ENCODE measurements around the gene ZBP1. TPM values are rescaled to one million over a fixed set of nuclear protein-coding genes. Genes with fewer than 3 reads are reported as not detected.

ZBP1 gene
- total RNA-seq, 4 donors from 2014 or later: 0.57 to 1.0 (median 0.88) TPM; not detected in 1

DNA sequence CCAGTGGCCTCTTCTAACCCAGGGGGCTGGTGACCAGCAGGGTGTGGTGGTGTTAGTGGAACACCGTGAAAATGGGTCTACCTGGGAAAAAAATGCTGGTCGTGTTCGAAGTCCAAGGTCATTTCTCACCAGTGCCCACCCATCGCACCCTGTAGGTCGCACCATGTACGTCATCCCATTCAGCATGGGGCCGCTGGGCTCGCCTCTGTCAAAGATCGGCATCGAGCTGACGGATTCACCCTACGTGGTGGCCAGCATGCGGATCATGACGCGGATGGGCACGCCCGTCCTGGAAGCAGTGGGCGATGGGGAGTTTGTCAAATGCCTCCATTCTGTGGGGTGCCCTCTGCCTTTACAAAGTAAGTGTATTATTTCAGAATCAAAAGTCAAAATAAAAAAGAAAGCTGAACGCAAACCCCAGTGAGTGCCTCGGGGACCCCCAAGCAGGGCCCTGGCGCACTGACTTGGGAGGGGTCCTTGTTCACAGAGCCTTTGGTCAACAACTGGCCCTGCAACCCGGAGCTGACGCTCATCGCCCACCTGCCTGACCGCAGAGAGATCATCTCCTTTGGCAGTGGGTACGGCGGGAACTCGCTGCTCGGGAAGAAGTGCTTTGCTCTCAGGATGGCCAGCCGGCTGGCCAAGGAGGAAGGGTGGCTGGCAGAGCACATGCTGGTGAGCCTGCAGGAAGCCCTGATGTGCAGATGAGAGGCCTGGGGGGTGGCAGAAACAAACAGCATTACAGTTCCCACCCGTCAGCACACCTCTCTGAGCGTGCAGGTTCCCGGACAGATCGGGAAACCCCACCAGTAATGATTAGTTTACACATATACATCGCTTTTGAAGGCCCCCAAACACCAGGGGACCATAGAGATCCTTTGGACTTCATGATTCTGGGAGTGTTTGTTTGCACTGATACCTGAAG is 57.4 kb downstream of the ZBP1 start:
- TF ChIP-seq, protein P1, sequence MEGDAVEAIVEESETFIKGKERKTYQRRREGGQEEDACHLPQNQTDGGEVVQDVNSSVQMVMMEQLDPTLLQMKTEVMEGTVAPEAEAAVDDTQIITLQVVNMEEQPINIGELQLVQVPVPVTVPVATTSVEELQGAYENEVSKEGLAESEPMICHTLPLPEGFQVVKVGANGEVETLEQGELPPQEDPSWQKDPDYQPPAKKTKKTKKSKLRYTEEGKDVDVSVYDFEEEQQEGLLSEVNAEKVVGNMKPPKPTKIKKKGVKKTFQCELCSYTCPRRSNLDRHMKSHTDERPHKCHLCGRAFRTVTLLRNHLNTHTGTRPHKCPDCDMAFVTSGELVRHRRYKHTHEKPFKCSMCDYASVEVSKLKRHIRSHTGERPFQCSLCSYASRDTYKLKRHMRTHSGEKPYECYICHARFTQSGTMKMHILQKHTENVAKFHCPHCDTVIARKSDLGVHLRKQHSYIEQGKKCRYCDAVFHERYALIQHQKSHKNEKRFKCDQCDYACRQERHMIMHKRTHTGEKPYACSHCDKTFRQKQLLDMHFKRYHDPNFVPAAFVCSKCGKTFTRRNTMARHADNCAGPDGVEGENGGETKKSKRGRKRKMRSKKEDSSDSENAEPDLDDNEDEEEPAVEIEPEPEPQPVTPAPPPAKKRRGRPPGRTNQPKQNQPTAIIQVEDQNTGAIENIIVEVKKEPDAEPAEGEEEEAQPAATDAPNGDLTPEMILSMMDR (IDR thresholded peaks at IDR 0.05; ENCODE audit: low read depth): no peak

DNA sequence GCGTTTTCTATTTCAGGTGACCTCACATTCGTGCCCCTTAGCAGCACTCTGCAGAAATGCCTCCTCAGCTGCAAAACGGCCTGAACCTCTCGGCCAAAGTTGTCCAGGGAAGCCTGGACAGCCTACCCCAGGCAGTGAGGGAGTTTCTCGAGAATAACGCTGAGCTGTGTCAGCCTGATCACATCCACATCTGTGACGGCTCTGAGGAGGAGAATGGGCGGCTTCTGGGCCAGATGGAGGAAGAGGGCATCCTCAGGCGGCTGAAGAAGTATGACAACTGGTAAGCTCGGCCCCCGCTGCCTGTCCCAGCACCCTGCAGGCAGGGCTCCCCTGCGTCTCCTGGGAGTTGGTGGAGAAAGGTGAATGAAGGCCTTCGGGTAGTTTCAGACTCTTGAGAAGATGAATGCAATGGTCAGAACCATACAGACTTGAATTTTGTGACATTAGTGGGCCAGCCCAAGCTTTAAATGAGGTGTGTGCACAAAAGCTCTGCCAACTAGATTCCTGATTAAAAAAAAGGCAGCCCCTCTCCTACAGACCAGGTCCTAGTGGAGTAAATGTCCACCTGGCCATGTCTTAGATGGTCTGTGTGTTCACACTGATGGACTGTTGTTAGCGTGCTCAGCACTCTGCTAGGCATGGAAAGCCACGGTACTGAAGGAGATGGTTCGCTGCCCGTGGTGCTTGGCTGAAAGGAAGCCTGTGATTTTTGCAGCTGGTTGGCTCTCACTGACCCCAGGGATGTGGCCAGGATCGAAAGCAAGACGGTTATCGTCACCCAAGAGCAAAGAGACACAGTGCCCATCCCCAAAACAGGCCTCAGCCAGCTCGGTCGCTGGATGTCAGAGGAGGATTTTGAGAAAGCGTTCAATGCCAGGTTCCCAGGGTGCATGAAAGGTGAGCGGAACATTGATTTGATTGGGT is 58.6 kb downstream of the ZBP1 start:
- TF ChIP-seq, protein P1 (IDR thresholded peaks at IDR 0.05; ENCODE audit: low read depth): no peak

GRCh38 chr20:57560554-57561355 is 59.5 kb downstream of the ZBP1 start, which contains the start of gene PCK1:
PCK1 (plus strand) TSS chr20:57561110; CDS start chr20:57561412, 302 bp downstream.
- TF ChIP-seq, protein P1 (IDR thresholded peaks at IDR 0.05; ENCODE audit: low read depth): no peak

DNA sequence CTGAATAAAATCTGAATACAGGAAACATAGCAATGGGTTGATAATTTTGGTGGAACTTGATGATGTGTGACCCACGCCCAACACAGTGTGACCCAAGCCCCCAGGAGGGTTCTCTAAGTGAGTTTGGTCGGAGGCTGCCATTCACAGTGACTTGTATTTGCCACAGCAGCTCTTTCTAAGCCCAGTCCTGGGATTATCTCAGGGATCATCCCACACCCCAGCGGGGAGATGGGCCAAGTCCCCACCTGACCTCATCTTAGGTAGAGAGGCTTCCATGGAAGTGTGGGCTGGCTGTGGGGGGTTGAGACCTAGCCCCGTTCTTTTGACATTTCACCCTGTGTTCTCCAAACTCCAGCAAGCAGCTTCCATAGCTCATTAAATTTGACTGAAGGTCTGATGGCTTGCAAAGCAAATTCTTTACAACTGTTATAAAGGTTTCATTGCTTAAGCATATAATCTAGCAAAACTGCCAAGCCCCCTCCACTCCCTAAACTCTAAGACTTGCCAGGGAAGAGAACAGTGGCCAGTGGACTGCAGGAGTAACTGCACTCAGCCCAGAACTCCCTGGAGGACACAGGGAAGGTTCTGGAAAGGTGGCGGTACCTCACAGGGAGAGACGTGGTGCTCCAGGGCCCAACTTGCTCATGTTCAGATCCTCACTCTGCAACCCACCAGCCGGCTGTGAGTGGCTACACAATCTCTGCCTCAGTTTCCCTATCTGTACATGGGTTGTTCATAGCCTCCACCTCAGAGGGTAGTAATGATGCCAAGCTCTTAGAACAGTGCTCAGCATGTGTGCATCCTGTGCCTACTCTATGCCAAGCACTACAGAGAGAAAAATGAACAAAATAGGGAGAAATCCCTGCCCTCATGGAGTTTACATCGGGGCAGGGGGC is 60.3 kb downstream of the ZBP1 start:
- TF ChIP-seq, protein P1 (IDR thresholded peaks at IDR 0.05; ENCODE audit: low read depth): no peak

GRCh38 chr20:57559289-57559634 is 61.0 kb downstream of the ZBP1 start:
- TF ChIP-seq, protein P1 (IDR thresholded peaks at IDR 0.05; ENCODE audit: low read depth): no peak

DNA sequence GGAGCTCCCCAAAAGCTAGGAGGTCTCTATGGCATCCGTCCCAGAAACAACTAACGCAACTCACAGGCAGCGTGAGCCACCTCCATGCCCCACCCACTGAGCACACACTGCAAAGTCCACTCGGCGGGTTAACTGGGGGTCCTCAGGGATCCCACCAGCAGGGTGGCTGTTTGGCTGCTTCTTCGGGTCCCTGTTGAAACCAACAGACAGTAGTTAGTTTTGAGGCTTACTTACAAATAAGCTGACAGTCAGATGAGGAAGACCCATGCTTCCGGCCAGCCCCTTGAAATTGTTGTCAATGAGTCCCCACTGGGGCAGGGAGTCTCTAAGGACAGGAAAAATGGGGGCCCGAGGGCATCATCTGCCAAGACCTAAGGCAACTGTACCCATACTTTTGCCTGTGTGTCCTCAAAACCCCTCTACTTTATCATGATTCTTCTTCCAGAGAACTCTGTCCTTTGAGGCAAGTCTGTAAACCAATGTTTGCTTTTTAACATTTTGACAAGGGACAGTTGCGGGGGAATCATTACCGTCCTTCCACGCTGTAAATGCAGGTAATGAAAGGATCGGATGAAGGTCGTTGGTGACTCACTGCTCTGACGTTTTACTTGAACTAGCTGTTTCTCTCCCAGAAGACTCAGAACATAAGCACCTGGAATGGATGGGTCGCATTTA is 61.5 kb downstream of the ZBP1 start:
- TF ChIP-seq, protein P1 (IDR thresholded peaks at IDR 0.05; ENCODE audit: low read depth): no peak
